Spleen (tissue), 7 donors: ENCODE measurements around the gene IL17RD.

Experiments
- POLR2A ChIP-seq, 3 donors: fragments of 450-650 bp; IDR thresholded peaks; one replicate each; pipeline ENCODE4 v1.5.1; 2017; ENCODE audit warnings: antibody characterized with exemption in 3 of 3, mild to moderate bottlenecking in 1 of 3
- TF ChIP-seq, protein P1 (sequence below), 11 experiments: fragments of 200-600 bp in 7 of 11; fragments of 450-650 bp in 4 of 11; sonication (generic) in 4 of 11; IDR thresholded peaks in 8 of 11; conservative IDR thresholded peaks in 3 of 11; 1 replicate in 7 of 11; 2 replicates in 4 of 11; pipeline versions ENCODE4 v1.4.0 to v1.8.0; 2016 to 2021; ENCODE audit warnings: antibody characterized with exemption in 11 of 11, inconsistent platforms in 4 of 11, mild to moderate bottlenecking in 1 of 11
- donor health status: DM: no; HTN: no; CAD: no; lungs with moderate emphysema.
- donor health status: DM: no; HTN: no; CAD: no.
- donor health status: DM: no; HTN: no; CAD: no.

- TF ChIP-seq, protein P1, sequence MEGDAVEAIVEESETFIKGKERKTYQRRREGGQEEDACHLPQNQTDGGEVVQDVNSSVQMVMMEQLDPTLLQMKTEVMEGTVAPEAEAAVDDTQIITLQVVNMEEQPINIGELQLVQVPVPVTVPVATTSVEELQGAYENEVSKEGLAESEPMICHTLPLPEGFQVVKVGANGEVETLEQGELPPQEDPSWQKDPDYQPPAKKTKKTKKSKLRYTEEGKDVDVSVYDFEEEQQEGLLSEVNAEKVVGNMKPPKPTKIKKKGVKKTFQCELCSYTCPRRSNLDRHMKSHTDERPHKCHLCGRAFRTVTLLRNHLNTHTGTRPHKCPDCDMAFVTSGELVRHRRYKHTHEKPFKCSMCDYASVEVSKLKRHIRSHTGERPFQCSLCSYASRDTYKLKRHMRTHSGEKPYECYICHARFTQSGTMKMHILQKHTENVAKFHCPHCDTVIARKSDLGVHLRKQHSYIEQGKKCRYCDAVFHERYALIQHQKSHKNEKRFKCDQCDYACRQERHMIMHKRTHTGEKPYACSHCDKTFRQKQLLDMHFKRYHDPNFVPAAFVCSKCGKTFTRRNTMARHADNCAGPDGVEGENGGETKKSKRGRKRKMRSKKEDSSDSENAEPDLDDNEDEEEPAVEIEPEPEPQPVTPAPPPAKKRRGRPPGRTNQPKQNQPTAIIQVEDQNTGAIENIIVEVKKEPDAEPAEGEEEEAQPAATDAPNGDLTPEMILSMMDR (IDR thresholded peaks at IDR 0.05 in 8 of 11, conservative IDR thresholded peaks at IDR 0.05 in 3 of 11): no peak
- no peak for TF ChIP-seq POLR2A (IDR thresholded peaks at IDR 0.05)
These were observed 22.8 kb downstream of the IL17RD start for GRCh38 chr3:57142411-57142723.
